Mesodermal cell (in vitro differentiated cells): ENCODE measurements around the gene POLR2I.

ENCODE experiments used
- H3K27ac ChIP-seq: 2 replicates; pipeline ENCODE4 v1.7.0; 2013; ENCODE audit warnings: mild to moderate bottlenecking, low read depth, low read length, moderate library complexity; ENCODE audit not compliant: severe bottlenecking
- H3K36me3 ChIP-seq: 2 replicates; pipeline ENCODE4 v1.7.1; 2013; ENCODE audit warnings: mild to moderate bottlenecking, low read length, moderate library complexity; ENCODE audit not compliant: control insufficient read depth, insufficient read depth
- H3K4me1 ChIP-seq: one replicate; pipeline ENCODE4 v1.7.1; 2013; ENCODE audit warnings: mild to moderate bottlenecking, low read length; ENCODE audit not compliant: insufficient read depth, control insufficient read depth, poor library complexity, severe bottlenecking
- H3K4me3 ChIP-seq: 2 replicates; pipeline ENCODE4 v1.7.0; 2013; ENCODE audit warnings: low read length, control low read depth, mild to moderate bottlenecking; ENCODE audit not compliant: insufficient read depth, poor library complexity, severe bottlenecking; ENCODE audit errors: extremely low read depth
- H3K9me3 ChIP-seq: 2 replicates; pipeline ENCODE4 v1.7.1; 2013; ENCODE audit warnings: mild to moderate bottlenecking, low read length, moderate library complexity; ENCODE audit not compliant: control insufficient read depth
- WGBS, 2 experiments: methylation state at CpG; one replicate each; pipeline ENCODE4 v1.1.5; 2013; ENCODE audit warnings: missing lambda C conversion rate in 2 of 2; ENCODE audit not compliant: insufficient coverage in 2 of 2; 5-methylcytosine and 5-hydroxymethylcytosine counted together

The POLR2I gene

DNA sequence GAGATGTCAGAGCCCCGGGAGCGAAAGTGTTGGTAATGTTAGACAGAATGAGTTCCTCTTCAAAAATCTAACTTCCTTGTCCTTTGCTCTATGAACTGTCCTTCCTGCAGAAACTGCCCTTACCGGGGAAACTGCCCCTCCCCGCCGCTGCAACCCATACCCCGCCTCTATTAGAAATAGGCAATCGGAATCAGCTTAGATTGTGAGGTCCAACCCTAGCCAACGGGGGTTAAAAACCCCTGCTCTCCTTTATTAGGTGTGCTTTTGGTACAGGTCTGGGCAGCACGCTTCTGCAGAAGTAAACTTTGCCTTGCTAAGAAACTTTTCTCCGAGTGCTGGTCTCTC is 13.7 kb upstream of the POLR2I start:
- H3K4me1 ChIP-seq, result no peaks in the 10 kb centered on the region
- WGBS, 2 experiments, result 20 to 34% methylated on average over 6 to 7 of the region's 10 CpGs
- peak overlapping the region; percentile 93 for H3K27ac ChIP-seq
- peaks cover 25% of the 10 kb centered on the region for H3K36me3 ChIP-seq
- H3K9me3 ChIP-seq, result no peaks in the 10 kb centered on the region
- H3K4me3 ChIP-seq, result peak overlapping the region; percentile 50

DNA sequence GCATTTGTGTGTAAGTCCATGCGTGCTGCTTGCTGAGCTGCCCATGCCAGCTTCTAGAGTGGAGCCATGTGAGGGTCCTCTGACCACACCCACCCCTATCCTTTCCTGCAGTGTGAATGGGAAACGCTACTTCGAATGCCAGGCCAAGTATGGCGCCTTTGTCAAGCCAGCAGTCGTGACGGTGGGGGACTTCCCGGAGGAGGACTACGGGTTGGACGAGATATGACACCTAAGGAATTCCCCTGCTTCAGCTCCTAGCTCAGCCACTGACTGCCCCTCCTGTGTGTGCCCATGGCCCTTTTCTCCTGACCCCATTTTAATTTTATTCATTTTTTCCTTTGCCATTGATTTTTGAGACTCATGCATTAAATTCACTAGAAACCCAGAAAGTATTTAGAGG is 10.9 kb upstream of the POLR2I start:
- 92 to 98% methylated on average over 7 to 9 of the region's 9 CpGs for WGBS, 2 experiments
- Histone ChIP-seq H3K36me3 (peaks cover 49% of the 10 kb centered on the region), H3K27ac (no peak overlapping the region), H3K9me3 (no peaks in the 10 kb centered on the region), H3K4me3 (no peak overlapping the region), H3K4me1 (no peaks in the 10 kb centered on the region)

DNA sequence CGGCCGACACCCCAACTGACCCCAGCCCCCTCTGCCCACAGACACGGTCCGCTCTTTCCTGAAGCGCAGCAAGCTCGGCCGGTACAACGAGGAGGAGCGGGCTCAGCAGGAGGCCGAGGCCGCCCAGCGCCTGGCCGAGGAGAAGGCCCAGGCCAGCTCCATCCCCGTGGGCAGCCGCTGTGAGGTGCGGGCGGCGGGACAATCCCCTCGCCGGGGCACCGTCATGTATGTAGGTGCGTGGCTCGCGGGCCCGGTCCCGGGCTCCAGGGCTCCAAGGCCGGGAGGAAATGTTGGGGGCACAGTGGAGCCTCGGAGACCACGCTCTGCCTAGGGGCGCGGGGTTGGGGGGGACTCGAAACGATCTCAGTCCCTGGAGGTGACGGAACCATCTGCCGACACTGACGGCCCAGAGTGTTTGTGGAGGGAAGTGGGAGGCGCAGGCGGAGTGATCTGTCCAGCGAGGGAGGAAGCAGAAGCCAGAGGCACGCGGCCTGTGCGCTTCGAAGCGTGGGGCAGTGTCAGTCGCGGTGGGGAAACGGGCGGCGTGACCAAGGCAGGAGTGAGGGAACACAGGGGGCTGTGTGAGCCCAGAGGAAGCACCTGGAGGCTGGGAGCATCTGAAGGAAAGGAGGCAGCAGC is 6.9 kb upstream of the POLR2I start:
- H3K9me3 ChIP-seq, result no peaks in the 10 kb centered on the region
- H3K4me3 ChIP-seq, result no peak overlapping the region
- H3K27ac ChIP-seq, result no peak overlapping the region
- WGBS, 2 experiments, result 93 to 95% methylated on average over 39 to 45 of the region's 49 CpGs
- peaks cover 1% of the 10 kb centered on the region for H3K4me1 ChIP-seq
- peaks cover 87% of the 10 kb centered on the region for H3K36me3 ChIP-seq

DNA sequence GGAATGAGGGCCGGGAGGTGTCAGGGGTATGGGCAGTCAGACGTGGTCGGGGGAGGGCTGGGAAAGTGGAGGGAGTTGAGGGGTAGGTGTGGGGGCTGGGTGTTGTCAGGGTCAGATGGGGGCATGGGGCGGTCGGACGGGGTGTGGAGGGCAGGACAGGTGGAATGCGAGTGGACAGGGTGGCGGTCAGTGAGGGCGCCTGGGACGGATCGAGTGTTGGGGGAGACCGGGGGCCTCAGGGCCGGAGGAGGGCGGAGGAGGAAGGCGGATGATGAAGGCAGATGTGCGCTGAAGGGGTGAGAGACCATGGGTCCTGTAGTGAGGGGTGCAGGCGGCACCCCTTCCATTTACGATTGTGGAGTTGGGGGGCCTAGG is 6.3 kb upstream of the POLR2I start:
- no peak overlapping the region for H3K27ac ChIP-seq
- peaks cover 91% of the 10 kb centered on the region for H3K36me3 ChIP-seq
- H3K9me3 ChIP-seq, result no peaks in the 10 kb centered on the region
- WGBS, 2 experiments, result 96 to 99% methylated on average over 17 to 18 of the region's 18 CpGs
- H3K4me3 ChIP-seq, result no peak overlapping the region
- H3K4me1 ChIP-seq, result peaks cover 7% of the 10 kb centered on the region

DNA sequence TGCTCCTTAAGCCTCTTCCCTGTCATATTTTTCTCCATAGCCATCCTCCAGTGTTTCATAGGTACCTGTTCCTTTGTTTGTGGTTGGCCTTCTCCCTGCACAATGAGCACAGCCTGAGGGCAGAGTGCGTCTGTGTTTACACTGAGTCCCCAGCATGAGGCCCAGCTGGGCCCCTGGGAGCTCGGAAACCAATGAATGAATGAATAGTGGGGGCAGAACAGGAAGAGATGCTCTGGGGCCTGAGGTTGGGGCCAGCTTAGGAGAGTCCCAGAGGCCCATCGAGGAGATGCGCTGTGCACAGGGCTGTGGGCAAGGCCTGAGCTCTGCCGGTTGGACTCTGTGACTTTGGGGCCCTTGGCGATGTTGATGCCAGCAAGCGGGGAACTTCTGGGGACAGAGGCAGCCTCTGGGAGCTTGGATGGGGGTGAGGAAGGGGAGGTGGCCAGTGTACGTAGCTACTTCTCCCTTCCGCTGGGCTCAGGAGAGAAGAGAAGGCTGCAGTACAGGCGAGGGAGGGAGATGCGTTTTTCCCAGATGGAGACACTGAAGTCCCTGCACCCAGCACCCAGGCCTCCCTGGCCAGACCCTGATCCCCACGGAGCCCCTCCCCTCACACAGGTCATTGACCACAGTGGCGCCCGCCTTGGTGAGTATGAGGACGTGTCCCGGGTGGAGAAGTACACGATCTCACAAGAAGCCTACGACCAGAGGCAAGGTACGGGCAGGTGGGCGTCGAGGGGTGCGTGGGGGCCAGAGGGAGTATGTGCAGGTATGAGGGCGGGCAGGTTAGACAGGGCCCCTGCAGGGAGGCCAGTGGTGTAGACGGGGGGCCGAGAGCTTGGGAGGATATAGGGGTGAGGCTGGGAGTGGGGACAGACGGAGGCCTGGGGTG is 5.7 kb upstream of the POLR2I start:
- 93 to 98% methylated on average over 13 to 24 of the region's 26 CpGs for WGBS, 2 experiments
- Histone ChIP-seq H3K27ac (no peak overlapping the region), H3K4me1 (peaks cover 8% of the 10 kb centered on the region), H3K9me3 (no peaks in the 10 kb centered on the region), H3K36me3 (peaks cover 85% of the 10 kb centered on the region), H3K4me3 (no peak overlapping the region)

DNA sequence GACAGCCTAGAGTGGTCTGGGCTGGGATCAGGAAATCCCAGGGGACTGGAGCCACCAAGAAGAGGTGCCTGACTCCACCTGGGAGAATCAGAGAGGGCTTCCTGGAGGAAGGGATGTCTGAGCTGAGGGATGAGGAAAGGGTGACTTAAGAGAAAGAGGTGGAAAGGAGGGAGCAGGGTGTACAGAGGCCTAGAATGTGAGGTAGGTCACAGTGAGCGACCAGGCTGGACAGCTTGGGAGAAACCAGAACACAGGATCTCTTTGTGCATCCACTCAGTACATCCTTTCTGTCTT is 1.6 kb upstream of the POLR2I start:
- H3K27ac ChIP-seq, result peak overlapping the region; percentile 76
- 100% methylated on average over 1 of the region's 1 CpG for WGBS, 2 experiments
- no peaks in the 10 kb centered on the region for H3K9me3 ChIP-seq
- H3K4me3 ChIP-seq, result peak overlapping the region; percentile 81
- peaks cover 71% of the 10 kb centered on the region for H3K36me3 ChIP-seq
- peaks cover 8% of the 10 kb centered on the region for H3K4me1 ChIP-seq

DNA sequence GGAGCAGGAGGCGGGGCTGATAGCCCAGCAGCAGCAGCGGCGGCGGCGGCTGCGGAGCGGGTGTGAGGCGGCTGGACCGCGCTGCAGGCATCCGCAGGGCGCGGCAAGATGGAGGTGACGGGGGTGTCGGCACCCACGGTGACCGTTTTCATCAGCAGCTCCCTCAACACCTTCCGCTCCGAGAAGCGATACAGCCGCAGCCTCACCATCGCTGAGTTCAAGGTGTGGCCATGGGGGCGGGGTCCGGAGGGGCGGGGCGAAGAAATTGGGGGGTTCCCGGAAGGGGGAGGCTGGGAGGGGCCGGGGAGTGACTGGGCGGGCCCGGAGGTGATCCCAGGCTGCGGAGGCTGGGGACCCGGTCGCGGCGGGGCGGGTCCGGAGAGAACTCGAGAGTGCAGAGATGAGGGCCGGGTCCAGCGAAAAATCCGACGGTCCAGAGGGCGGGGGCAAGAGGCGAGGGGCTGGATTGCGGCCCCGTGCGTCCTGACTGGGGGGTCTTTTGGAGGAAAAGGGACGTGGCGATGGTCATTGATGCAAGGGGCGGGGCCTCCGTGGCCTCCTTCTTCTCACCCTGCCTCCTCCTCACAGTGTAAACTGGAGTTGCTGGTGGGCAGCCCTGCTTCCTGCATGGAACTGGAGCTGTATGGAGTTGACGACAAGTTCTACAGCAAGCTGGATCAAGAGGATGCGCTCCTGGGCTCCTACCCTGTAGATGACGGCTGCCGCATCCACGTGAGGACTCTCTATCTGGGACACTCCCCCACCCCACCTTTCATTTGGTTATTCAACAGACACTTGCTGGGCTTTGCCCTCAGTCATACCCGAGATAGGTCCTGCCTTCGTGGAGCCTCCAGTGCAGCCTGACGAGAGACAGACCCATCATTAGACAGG is 1.0 kb upstream of the POLR2I start, which contains the start of gene TBCB:
Gene TBCB (plus strand): TSS at position 16 of the 891 bp plus-strand sequence. CDS start 93 bp downstream, at position 109.
- Histone ChIP-seq H3K27ac (peak within 1 kb of the TSS; percentile 76), H3K36me3 (peaks cover 69% of the 10 kb centered on the region), H3K9me3 (no peaks in the 10 kb centered on the region), H3K4me3 (peak within 1 kb of the TSS; percentile 81), H3K4me1 (peaks cover 8% of the 10 kb centered on the region)
- 5 to 11% methylated on average over 32 to 40 of the region's 59 CpGs for WGBS, 2 experiments

DNA sequence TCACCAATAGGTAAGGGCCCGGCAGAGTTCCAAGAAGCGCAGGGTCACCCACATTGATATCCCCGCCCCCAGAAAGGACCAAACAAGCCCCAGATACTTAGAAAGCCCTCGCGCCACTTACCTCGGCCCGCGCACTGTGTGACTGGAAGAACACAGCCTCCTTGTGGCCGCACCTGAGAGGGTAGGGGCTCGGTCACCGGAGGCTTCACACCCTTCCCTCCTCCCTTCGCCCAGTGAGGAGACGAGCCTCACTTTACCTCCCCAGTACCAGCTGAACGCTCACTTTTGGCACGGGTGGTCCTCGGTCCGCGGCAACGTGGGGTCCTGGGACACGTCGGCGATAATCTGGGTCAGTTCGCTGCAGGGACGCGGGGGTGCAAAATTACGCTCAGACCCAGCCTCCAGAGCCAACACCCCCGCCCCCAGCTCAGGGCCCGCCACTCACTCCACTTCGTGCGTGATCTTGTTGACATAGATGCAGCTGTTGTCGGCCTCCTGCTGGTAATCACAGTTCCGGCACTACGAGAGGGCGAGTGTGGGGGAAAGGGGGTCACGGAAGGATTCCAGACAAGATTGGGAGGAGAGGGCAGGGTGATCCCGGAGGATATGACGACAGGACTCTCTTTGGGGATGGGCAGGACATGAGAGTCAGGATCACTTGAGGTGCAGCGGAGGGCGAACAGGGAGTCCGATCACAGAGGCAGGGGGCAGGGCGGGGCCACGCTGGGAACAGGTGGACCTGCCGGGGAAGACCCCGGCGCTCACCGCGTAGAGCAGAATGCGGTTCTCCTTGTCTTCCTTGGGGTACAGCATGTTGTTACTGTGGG is 568 bp downstream of the POLR2I start:
- no peaks in the 10 kb centered on the region for H3K9me3 ChIP-seq
- peak overlapping the region; percentile 74 for H3K27ac ChIP-seq
- H3K4me3 ChIP-seq, result peak overlapping the region; percentile 81
- 11 to 18% methylated on average over 28 to 33 of the region's 48 CpGs for WGBS, 2 experiments
- peaks cover 8% of the 10 kb centered on the region for H3K4me1 ChIP-seq
- peaks cover 53% of the 10 kb centered on the region for H3K36me3 ChIP-seq

DNA sequence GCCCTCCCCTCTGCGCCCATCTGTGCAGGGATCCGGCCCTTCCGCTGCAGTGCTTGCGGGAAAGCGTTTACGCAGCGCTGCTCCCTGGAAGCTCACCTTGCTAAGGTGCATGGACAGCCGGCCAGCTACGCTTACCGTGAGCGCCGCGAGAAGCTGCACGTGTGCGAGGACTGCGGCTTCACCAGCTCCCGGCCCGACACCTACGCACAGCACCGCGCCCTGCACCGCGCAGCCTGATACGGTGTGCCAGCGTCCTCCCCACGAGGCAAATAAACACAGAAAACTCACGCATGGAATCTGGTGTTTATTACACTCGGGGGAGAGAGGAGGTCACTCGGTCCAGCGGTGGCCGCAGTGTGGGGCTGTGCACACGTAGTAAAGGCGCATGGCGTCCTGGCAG is 1.2 kb downstream of the POLR2I start:
- Histone ChIP-seq H3K4me1 (peaks cover 8% of the 10 kb centered on the region), H3K4me3 (peak overlapping the region; percentile 81), H3K27ac (no peak overlapping the region), H3K36me3 (peaks cover 46% of the 10 kb centered on the region), H3K9me3 (no peaks in the 10 kb centered on the region)
- WGBS, 2 experiments, result 96 to 98% methylated on average over 28 to 31 of the region's 34 CpGs

DNA sequence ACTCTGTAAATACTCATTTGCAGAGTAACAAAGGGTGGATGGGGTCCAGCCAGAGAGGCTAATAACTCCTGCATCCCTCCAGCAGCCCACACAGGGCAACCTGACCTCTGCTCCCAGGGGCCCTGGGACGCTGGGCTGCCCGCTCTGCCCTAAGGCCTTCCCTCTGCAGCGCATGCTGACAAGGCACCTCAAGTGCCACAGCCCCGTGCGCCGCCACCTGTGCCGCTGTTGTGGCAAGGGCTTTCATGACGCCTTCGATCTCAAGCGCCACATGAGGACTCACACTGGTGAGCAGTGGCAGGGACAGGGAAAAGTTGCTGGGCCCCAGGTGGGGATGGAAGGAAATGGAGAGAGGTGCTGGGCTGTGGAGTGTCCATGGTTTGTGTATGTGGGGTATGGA is 2.0 kb downstream of the POLR2I start:
- Histone ChIP-seq H3K36me3 (peaks cover 39% of the 10 kb centered on the region), H3K4me3 (no peak overlapping the region), H3K9me3 (no peaks in the 10 kb centered on the region), H3K27ac (no peak overlapping the region), H3K4me1 (peaks cover 8% of the 10 kb centered on the region)
- 96 to 99% methylated on average over 8 to 9 of the region's 10 CpGs for WGBS, 2 experiments
